A673 (cell line): ENCODE results near the gene FHIT. TPM values are rescaled to one million over a fixed set of nuclear protein-coding genes. Genes with fewer than 3 reads are reported as not detected.

Experiments used
- BruUV-seq: library from RNA; stranded (reverse); fragments of 400-500 nt; replicated peaks from 2 replicates; lab custom pipeline; 2021; lab: Mats Ljungman, UMichigan
- CTCF ChIA-PET: fragments of 300-600 bp; sonication (Branson Sonifier 250); formaldehyde crosslinking; loops from one replicate; lab custom pipeline; 2022; ENCODE audit warnings: antibody characterized with exemption; lab: Charles Lee
- POLR2A ChIA-PET: fragments of 300-600 bp; sonication (Branson Sonifier 250); formaldehyde crosslinking; loops from one replicate; lab custom pipeline; 2022; ENCODE audit warnings: antibody characterized with exemption; ENCODE audit not compliant: low non-redundant PET; lab: Charles Lee
- DNase-seq: peaks from one replicate; pipeline ENCODE4 v3.0.0-alpha.2; 2015; ENCODE audit warnings: low spot score
- H3K27ac ChIP-seq: fragments of 200-600 bp; sonication (generic); 2 replicates; pipeline ENCODE4 v1.5.1; 2016; ENCODE audit warnings: mixed run types, low read depth, mild to moderate bottlenecking, mixed read lengths, antibody characterized with exemption, low read length; ENCODE audit not compliant: poor library complexity, severe bottlenecking
- H3K27me3 ChIP-seq: fragments of 200-600 bp; sonication (generic); replicated peaks from 2 replicates; pipeline ENCODE4 v1.6.1; 2017; ENCODE audit warnings: mixed run types, low read depth, mild to moderate bottlenecking, mixed read lengths, antibody characterized with exemption, low read length; ENCODE audit not compliant: insufficient read depth, poor library complexity
- H3K36me3 ChIP-seq: fragments of 200-600 bp; sonication (generic); 2 replicates; pipeline ENCODE4 v1.6.1; 2016; ENCODE audit warnings: mixed run types, mild to moderate bottlenecking, mixed read lengths, antibody characterized with exemption, low read length; ENCODE audit not compliant: insufficient read depth, poor library complexity, severe bottlenecking
- H3K4me1 ChIP-seq: fragments of 200-600 bp; sonication (generic); 2 replicates; pipeline ENCODE4 v1.6.1; 2017; ENCODE audit warnings: mixed run types, mild to moderate bottlenecking, mixed read lengths, antibody characterized with exemption, low read length; ENCODE audit not compliant: insufficient read depth, poor library complexity, severe bottlenecking
- H3K4me3 ChIP-seq: fragments of 200-600 bp; sonication (generic); 2 replicates; pipeline ENCODE4 v1.5.1; 2016; ENCODE audit warnings: low read depth, mixed run types, mild to moderate bottlenecking, mixed read lengths, low read length; ENCODE audit not compliant: poor library complexity, severe bottlenecking
- H3K9me3 ChIP-seq: fragments of 200-600 bp; sonication (generic); 2 replicates; pipeline ENCODE4 v1.6.1; 2016; ENCODE audit warnings: mixed run types, low read depth, mild to moderate bottlenecking, mixed read lengths, antibody characterized with exemption, low read length; ENCODE audit not compliant: poor library complexity, severe bottlenecking
- CTCF ChIP-seq: fragments of 300-800, 200-600 bp; sonication (generic); conservative IDR thresholded peaks from 2 replicates; pipeline ENCODE4 v1.5.1; 2017; ENCODE audit warnings: low read depth, mild to moderate bottlenecking, antibody characterized with exemption, low read length, moderate library complexity, mixed read lengths
- EZH2 ChIP-seq: fragments of 200-600 bp; sonication (generic); IDR thresholded peaks from 2 replicates; pipeline ENCODE4 v1.6.1; 2017; ENCODE audit warnings: borderline replicate concordance, low read depth, mild to moderate bottlenecking, mixed read lengths, antibody characterized with exemption, low read length; ENCODE audit not compliant: poor library complexity, severe bottlenecking
- intact Hi-C: fragments of 100-400 bp; cut with micrococcal nuclease; formaldehyde crosslinking; loops from one replicate; pipeline ENCODE4 v1.10.0; 2022; ENCODE audit not compliant: unreplicated experiment
- total RNA-seq: library from RNA; stranded (reverse); gene quantifications from 2 replicates; pipeline ENCODE4 v1.2.3, GENCODE V29; 2021

Gene FHIT
- total RNA-seq, 1 experiment from 2014 or later, result not detected

GRCh38 chr3:61094608-61095007 is 156.6 kb downstream of the FHIT start:
- H3K4me1 ChIP-seq, result no peaks in the 10 kb centered on the region
- DNase-seq, result no peak
- POLR2A ChIA-PET, result no interaction called here

GRCh38 chr3:61093364-61093763 is 157.9 kb downstream of the FHIT start:
- no peak for DNase-seq
- CTCF ChIA-PET, result no interaction called here
- intact Hi-C loops, result no loop called here
- H3K4me1 ChIP-seq, result no peaks in the 10 kb centered on the region
- no peak overlapping the region for H3K27ac ChIP-seq
- no peaks in the 10 kb centered on the region for H3K27me3 ChIP-seq
- TF ChIP-seq EZH2 (no peak), CTCF (no peak)
- POLR2A ChIA-PET, result no interaction called here
- BruUV-seq, result no TSS peak
- no peaks in the 10 kb centered on the region for H3K9me3 ChIP-seq
- no peak overlapping the region for H3K4me3 ChIP-seq
- H3K36me3 ChIP-seq, result no peaks in the 10 kb centered on the region

More at GRCh38 chr3:61094608-61095007, 156.6 kb downstream of the FHIT start:
- no peaks in the 10 kb centered on the region for H3K9me3 ChIP-seq
- H3K36me3 ChIP-seq, result no peaks in the 10 kb centered on the region
- no peaks in the 10 kb centered on the region for H3K27me3 ChIP-seq
- TF ChIP-seq CTCF (no peak), EZH2 (no peak)
- H3K4me3 ChIP-seq, result no peak overlapping the region
- no peak overlapping the region for H3K27ac ChIP-seq
- no TSS peak for BruUV-seq
- intact Hi-C loops, result no loop called here
- CTCF ChIA-PET, result no interaction called here

- H3K4me3 ChIP-seq, result no peak overlapping the region
- TF ChIP-seq EZH2 (no peak), CTCF (no peak)
- ChIA-PET POLR2A (no interaction called here), CTCF (no interaction called here)
- no TSS peak for BruUV-seq
- no peak overlapping the region for H3K27ac ChIP-seq
- no peak for DNase-seq
- no peaks in the 10 kb centered on the region for H3K36me3 ChIP-seq
- no peaks in the 10 kb centered on the region for H3K27me3 ChIP-seq
- no peaks in the 10 kb centered on the region for H3K4me1 ChIP-seq
- intact Hi-C loops, result no loop called here
- no peaks in the 10 kb centered on the region for H3K9me3 ChIP-seq
Observed at GRCh38 chr3:61092870-61093269, 158.4 kb downstream of the FHIT start.
